Measurements from ENCODE around the gene GDNF. TPM values are rescaled to one million over a fixed set of nuclear protein-coding genes. Genes with fewer than 3 reads are reported as not detected.
A peak's percentile ranks its signal among the peaks of the same experiment; 100 is the strongest.

Gene GDNF
- total RNA-seq, 1 experiment from 2014 or later: not detected

GRCh38 chr5:37837414-37838032 is 2.3 kb downstream of the GDNF start:
- DNase-seq (ENCODE audit: low read depth, low spot score) (peak; percentile 38), ATAC-seq (peak; percentile 79)
- Histone ChIP-seq H3K4me3 (ENCODE audit: low read depth in 2 of 2, low read length in 2 of 2) (peak overlapping the region; percentile 35 to 52), H3K4me1 (ENCODE audit: control insufficient read depth, insufficient read depth, low read length) (peaks cover 13% of the 10 kb centered on the region), H3K27me3 (ENCODE audit: control insufficient read depth, insufficient read depth, low read length) (peaks cover 31% of the 10 kb centered on the region), H3K36me3 (ENCODE audit: control insufficient read depth, insufficient read depth, low read length) (no peaks in the 10 kb centered on the region), H3K9me3 (ENCODE audit: control insufficient read depth, insufficient read depth, low read depth, low read length) (no peaks in the 10 kb centered on the region), H3K27ac (ENCODE audit: low read length) (no peak overlapping the region)
- no TSS peak for BruUV-seq (replicated peaks)
- TF ChIP-seq SIN3A (IDR thresholded peaks at IDR 0.05; ENCODE audit: borderline replicate concordance, insufficient read depth, low read depth, low read length): no peak
- peak; percentile 92 for TF ChIP-seq CTCF (IDR thresholded peaks at IDR 0.05)
- TF ChIP-seq TCF7L2 (IDR thresholded peaks at IDR 0.05; ENCODE audit: low read depth, low read length): no peak
- no peak for TF ChIP-seq POLR2AphosphoS5 (IDR thresholded peaks at IDR 0.05; ENCODE audit: low read depth, low read length)
- TF ChIP-seq REST (IDR thresholded peaks at IDR 0.05; ENCODE audit: insufficient read depth in 1 of 2, low read depth in 2 of 2, low read length in 1 of 2): no peak
- in situ Hi-C loops (cut with HindIII; ENCODE audit: low pct_unique_long_range_greater_than_20kb, low sequenced_read_pairs): no loop called here
- ChIA-PET POLR2A (interaction anchor here (0.7 kb wide), 1 partner anchor 13 kb away, joined by 4 read pairs; no protein-coding TSS in a partner anchor), CTCF (no interaction called here)
- intact Hi-C loops (cut with micrococcal nuclease; ENCODE audit: unreplicated experiment): loop anchor here (2.0 to 10.0 kb wide), 2 partner anchors 355 to 423 kb away; no protein-coding TSS in a partner anchor

- ChIA-PET CTCF (interaction anchor here (0.7 kb wide), 1 partner anchor 1279 kb away, joined by 4 read pairs; no protein-coding TSS in a partner anchor), POLR2A (interaction anchor here (0.7 kb wide), 1 partner anchor 14 kb away, joined by 4 read pairs; no protein-coding TSS in a partner anchor)
- Histone ChIP-seq H3K4me3 (ENCODE audit: low read depth in 2 of 2, low read length in 2 of 2) (peak overlapping the region; percentile 35 to 52), H3K27ac (ENCODE audit: low read length) (no peak overlapping the region), H3K4me1 (ENCODE audit: control insufficient read depth, insufficient read depth, low read length) (peaks cover 13% of the 10 kb centered on the region), H3K27me3 (ENCODE audit: control insufficient read depth, insufficient read depth, low read length) (peaks cover 36% of the 10 kb centered on the region), H3K9me3 (ENCODE audit: control insufficient read depth, insufficient read depth, low read depth, low read length) (no peaks in the 10 kb centered on the region), H3K36me3 (ENCODE audit: control insufficient read depth, insufficient read depth, low read length) (no peaks in the 10 kb centered on the region)
- ATAC-seq: peak; percentile 48
- DNase-seq (ENCODE audit: low read depth, low spot score): no peak
- TF ChIP-seq POLR2AphosphoS5 (IDR thresholded peaks at IDR 0.05; ENCODE audit: low read depth, low read length) (no peak), TCF7L2 (IDR thresholded peaks at IDR 0.05; ENCODE audit: low read depth, low read length) (no peak), REST (IDR thresholded peaks at IDR 0.05; ENCODE audit: insufficient read depth in 1 of 2, low read depth in 2 of 2, low read length in 1 of 2) (no peak), SIN3A (IDR thresholded peaks at IDR 0.05; ENCODE audit: borderline replicate concordance, insufficient read depth, low read depth, low read length) (no peak)
- no TSS peak for BruUV-seq (replicated peaks)
- in situ Hi-C loops (cut with HindIII; ENCODE audit: low pct_unique_long_range_greater_than_20kb, low sequenced_read_pairs) (no loop called here), intact Hi-C loops (cut with micrococcal nuclease; ENCODE audit: unreplicated experiment) (loop anchor here (2.0 to 10.0 kb wide), 2 partner anchors 356 to 422 kb away; no protein-coding TSS in a partner anchor)
These were observed 3.0 kb downstream of the GDNF start for GRCh38 chr5:37836592-37837413.

Measured in Panc1 (cell line).